SK-N-MC (cell line): ENCODE measurements around the gene KCNJ4.

Source experiments
- EZH2 ChIP-seq: fragments of 200-600 bp; sonication (generic); IDR thresholded peaks from one replicate; pipeline ENCODE4 v1.6.1; 2017; ENCODE audit warnings: antibody characterized with exemption
- FOXP2 ChIP-seq: optimal IDR thresholded peaks from 2 replicates; pipeline ENCODE3; 2011; ENCODE audit warnings: mild to moderate bottlenecking, moderate library complexity; ENCODE audit not compliant: insufficient read depth; ENCODE audit errors: extremely low read length, control extremely low read depth
- POLR2AphosphoS5 ChIP-seq: IDR thresholded peaks from 2 replicates; pipeline ENCODE4 v1.6.1; 2012; ENCODE audit warnings: mild to moderate bottlenecking, low read depth, low read length, borderline replicate concordance

GRCh38 chr22:38494939-38495338 is 39.9 kb upstream of the KCNJ4 start:
- TF ChIP-seq EZH2 (no peak), POLR2AphosphoS5 (no peak), FOXP2 (no peak)
